DOHH2 (cell line): ENCODE measurements around the gene DNPH1.

Source experiments
- H3F3A ChIP-seq: fragments of 200-600 bp; sonication (generic), shearing (Covaris generic); 2 replicates; pipeline ENCODE4 v1.6.0; 2016; ENCODE audit warnings: antibody characterized with exemption, mild to moderate bottlenecking; ENCODE audit not compliant: control insufficient read depth, insufficient read depth
- H3K27ac ChIP-seq: fragments of 200-600 bp; sonication (generic); 2 replicates; pipeline ENCODE4 v1.5.1; 2014; ENCODE audit warnings: low read depth, mild to moderate bottlenecking, low read length, moderate library complexity
- H3K27me3 ChIP-seq: fragments of 200-600 bp; sonication (generic); 2 replicates; pipeline ENCODE4 v1.6.1; 2014; ENCODE audit warnings: mild to moderate bottlenecking, low read length, mixed read lengths; ENCODE audit not compliant: control insufficient read depth
- H3K36me3 ChIP-seq: fragments of 200-600 bp; sonication (generic); 2 replicates; pipeline ENCODE4 v1.6.1; 2014; ENCODE audit warnings: mild to moderate bottlenecking, low read length, moderate library complexity, mixed read lengths; ENCODE audit not compliant: control insufficient read depth
- H3K4me1 ChIP-seq: fragments of 200-600 bp; sonication (generic); 2 replicates; pipeline ENCODE4 v1.6.1; 2014; ENCODE audit warnings: mild to moderate bottlenecking, low read length, mixed read lengths; ENCODE audit not compliant: control insufficient read depth
- H3K4me2 ChIP-seq: fragments of 200-600 bp; sonication (generic); 2 replicates; pipeline ENCODE4 v1.6.0; 2014; ENCODE audit warnings: mild to moderate bottlenecking, low read length, moderate library complexity
- H3K4me3 ChIP-seq: fragments of 200-600 bp; sonication (generic); 2 replicates; pipeline ENCODE4 v1.5.1; 2014; ENCODE audit warnings: mild to moderate bottlenecking, low read length, mixed read lengths
- H3K79me2 ChIP-seq: fragments of 200-600 bp; sonication (generic); 2 replicates; pipeline ENCODE4 v1.6.1; 2014; ENCODE audit warnings: mild to moderate bottlenecking, low read length, mixed read lengths; ENCODE audit not compliant: control insufficient read depth
- H3K9me2 ChIP-seq: fragments of 200-600 bp; sonication (generic); replicated peaks from 2 replicates; pipeline ENCODE4 v1.6.1; 2014; ENCODE audit warnings: mild to moderate bottlenecking, low read length, mixed read lengths; ENCODE audit not compliant: control insufficient read depth
- H3K9me3 ChIP-seq: fragments of 200-600 bp; sonication (generic); 2 replicates; pipeline ENCODE4 v1.6.1; 2014; ENCODE audit warnings: antibody characterized with exemption, low read length, mixed read lengths; ENCODE audit not compliant: control insufficient read depth, insufficient read depth
- H4K20me1 ChIP-seq: fragments of 200-600 bp; sonication (generic); 2 replicates; pipeline ENCODE4 v1.6.0; 2014; ENCODE audit warnings: low read depth, mild to moderate bottlenecking, antibody characterized with exemption, low read length, moderate library complexity; ENCODE audit not compliant: control insufficient read depth, insufficient read depth
- EZH2phosphoT487 ChIP-seq: fragments of 200-600 bp; sonication (generic); IDR thresholded peaks from 2 replicates; pipeline ENCODE4 v1.6.1; 2017; ENCODE audit warnings: borderline replicate concordance, mild to moderate bottlenecking, antibody characterized with exemption, low read length, moderate library complexity, mixed read lengths
- TF ChIP-seq, protein P1 (sequence below): fragments of 200-600 bp; sonication (generic); IDR thresholded peaks from one replicate; pipeline ENCODE4 v1.5.1; 2014; ENCODE audit warnings: antibody characterized with exemption, mild to moderate bottlenecking, low read depth, low read length; ENCODE audit not compliant: poor library complexity, severe bottlenecking

DNPH1 gene

DNA sequence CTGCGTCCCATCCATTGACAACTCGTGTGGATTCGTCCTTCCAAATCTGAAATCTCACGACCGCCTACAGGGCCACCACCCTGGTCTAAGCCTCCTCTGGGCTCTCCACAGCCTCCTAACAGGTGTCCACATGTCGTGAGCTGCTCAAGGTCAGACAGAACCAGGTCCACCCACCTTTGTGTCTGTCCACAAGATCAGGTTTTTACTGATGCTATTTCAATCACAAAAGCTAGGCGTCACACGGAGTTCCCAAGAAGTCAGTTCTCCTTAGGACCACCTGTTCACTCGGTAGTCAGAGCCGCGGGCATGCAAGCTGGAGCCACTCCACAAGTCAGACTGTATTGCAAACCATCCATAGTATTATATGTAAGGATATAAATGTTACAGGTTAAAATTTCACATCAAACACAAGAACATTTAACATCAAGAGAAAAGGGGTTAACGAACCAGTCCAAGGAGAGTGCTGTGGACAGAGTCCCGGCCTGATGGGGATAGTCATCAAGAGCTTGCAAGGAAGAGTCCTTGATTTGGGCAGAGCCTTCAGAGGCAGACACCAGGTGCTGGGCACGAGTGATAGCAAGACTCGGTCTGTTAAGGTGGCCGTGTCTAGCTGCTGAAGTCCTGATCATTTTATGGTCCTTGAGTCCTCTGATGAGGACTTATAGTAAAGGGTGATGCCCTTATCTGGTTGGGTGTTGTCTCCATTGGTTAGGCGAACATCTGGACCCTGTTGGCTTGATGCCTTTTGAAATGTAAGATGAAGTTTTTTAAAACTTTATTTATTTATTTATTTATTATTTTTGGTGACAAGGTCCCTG lies 731 bp upstream of the DNPH1 start:
- Histone ChIP-seq H3K79me2 (peaks cover 38% of the 10 kb centered on the region), H4K20me1 (no peaks in the 10 kb centered on the region), H3K9me3 (no peaks in the 10 kb centered on the region), H3K36me3 (peaks cover 27% of the 10 kb centered on the region), H3K27me3 (no peaks in the 10 kb centered on the region), H3K9me2 (no peaks in the 10 kb centered on the region), H3K27ac (no peak overlapping the region), H3K4me1 (peaks cover 43% of the 10 kb centered on the region), H3K4me2 (peak overlapping the region; percentile 87), H3K4me3 (peak overlapping the region; percentile 78), H3F3A (peaks cover 5% of the 10 kb centered on the region; the same call in 1 of the 2 replicates)
- TF ChIP-seq EZH2phosphoT487, result no peak
- TF ChIP-seq, protein P1, sequence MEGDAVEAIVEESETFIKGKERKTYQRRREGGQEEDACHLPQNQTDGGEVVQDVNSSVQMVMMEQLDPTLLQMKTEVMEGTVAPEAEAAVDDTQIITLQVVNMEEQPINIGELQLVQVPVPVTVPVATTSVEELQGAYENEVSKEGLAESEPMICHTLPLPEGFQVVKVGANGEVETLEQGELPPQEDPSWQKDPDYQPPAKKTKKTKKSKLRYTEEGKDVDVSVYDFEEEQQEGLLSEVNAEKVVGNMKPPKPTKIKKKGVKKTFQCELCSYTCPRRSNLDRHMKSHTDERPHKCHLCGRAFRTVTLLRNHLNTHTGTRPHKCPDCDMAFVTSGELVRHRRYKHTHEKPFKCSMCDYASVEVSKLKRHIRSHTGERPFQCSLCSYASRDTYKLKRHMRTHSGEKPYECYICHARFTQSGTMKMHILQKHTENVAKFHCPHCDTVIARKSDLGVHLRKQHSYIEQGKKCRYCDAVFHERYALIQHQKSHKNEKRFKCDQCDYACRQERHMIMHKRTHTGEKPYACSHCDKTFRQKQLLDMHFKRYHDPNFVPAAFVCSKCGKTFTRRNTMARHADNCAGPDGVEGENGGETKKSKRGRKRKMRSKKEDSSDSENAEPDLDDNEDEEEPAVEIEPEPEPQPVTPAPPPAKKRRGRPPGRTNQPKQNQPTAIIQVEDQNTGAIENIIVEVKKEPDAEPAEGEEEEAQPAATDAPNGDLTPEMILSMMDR, result no peak

DNA sequence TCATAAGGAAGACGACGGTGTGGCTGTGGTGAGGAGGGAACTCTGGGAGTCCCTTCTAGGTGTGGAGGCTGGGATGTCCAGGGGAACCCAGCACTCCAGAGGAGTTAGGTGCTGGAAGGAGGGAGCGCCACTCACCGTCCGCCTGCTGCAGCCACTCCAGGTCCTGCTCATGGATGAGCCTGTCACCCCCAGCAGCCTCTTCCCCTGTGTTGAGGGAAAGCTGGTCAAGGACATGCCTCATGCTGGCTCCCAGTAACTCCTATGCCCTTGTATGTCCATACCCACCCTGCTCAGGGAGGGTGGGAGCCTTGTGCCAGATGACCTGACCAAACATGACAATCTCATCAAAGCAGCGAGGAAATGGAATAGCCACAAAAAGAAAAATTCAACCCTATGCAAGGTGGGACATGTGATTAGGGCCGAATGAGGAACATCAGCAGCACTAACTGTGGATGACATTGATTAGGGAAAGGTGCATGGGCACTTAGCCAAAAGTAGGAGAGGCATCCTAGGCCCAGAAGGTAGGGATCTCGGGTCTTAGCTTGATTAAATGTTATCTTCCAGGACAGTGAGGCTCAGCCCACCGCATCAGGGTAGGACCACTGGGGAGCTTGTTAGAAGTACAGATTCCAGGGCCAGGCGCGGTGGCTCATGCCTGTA lies 3.0 kb downstream of the DNPH1 start:
- Histone ChIP-seq H3K4me2 (peak overlapping the region; percentile 85), H3K27me3 (no peaks in the 10 kb centered on the region), H3K79me2 (peaks cover 47% of the 10 kb centered on the region), H3K27ac (peak overlapping the region; percentile 84), H4K20me1 (no peaks in the 10 kb centered on the region), H3K9me2 (no peaks in the 10 kb centered on the region), H3F3A (peaks cover 10% of the 10 kb centered on the region; the same call in 1 of the 2 replicates), H3K4me3 (peak overlapping the region; percentile 50), H3K9me3 (no peaks in the 10 kb centered on the region), H3K36me3 (peaks cover 55% of the 10 kb centered on the region), H3K4me1 (peaks cover 62% of the 10 kb centered on the region)
- TF ChIP-seq, protein P1, result no peak
- TF ChIP-seq EZH2phosphoT487, result no peak

DNA sequence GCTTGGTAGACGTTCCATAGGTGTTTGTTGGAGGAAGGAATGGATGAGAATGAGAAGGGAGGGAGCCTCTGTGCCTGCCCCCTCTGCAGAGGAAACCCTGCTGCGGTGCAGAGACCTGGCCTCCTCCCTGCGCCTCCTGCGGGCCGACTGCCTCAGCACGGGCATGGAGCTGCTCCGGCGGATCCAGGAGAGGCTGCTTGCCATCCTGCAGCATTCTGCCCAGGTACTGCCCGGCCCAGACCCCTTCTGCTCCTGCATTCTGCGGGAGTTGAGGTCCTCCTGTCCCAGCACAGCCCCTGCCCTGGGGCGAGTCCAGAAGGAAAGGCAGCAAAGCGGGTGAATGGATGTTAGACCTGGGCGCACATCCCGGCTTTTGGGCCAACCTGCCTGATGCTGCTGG lies 6.1 kb downstream of the DNPH1 start:
- peaks cover 47% of the 10 kb centered on the region for H3K4me1 ChIP-seq
- no peak overlapping the region for H3K27ac ChIP-seq
- no peaks in the 10 kb centered on the region for H4K20me1 ChIP-seq
- no peak for TF ChIP-seq EZH2phosphoT487
- TF ChIP-seq, protein P1, result no peak
- H3K9me3 ChIP-seq, result no peaks in the 10 kb centered on the region
- H3K79me2 ChIP-seq, result peaks cover 35% of the 10 kb centered on the region
- no peaks in the 10 kb centered on the region for H3K27me3 ChIP-seq
- peaks cover 10% of the 10 kb centered on the region; the same call in 1 of the 2 replicates for H3F3A ChIP-seq
- H3K36me3 ChIP-seq, result peaks cover 61% of the 10 kb centered on the region
- no peaks in the 10 kb centered on the region for H3K9me2 ChIP-seq
- H3K4me2 ChIP-seq, result peak overlapping the region; percentile 85
- peak overlapping the region; percentile 71; the same call in 1 of the 2 replicates for H3K4me3 ChIP-seq
